Psoas muscle (tissue), 8 donors: Measurements from ENCODE around the gene DCC. TPM values are rescaled to one million over a fixed set of nuclear protein-coding genes. Genes with fewer than 3 reads are reported as not detected.

Experiments used
- ATAC-seq, 4 donors: fragments of 200-7000 bp; cut with Tn5 transposase; one replicate each; pipeline ENCODE4 v1.9.1; 2020; ENCODE audit warnings: moderate library complexity in 3 of 4, mild to moderate bottlenecking in 2 of 4
- DNase-seq, 2 donors: peaks; one replicate each; pipeline ENCODE4 v3.0.0-alpha.2; 2020
- H3K27ac ChIP-seq: fragments of 200-600 bp; one replicate; pipeline ENCODE4 v1.8.0; 2022
- H3K27me3 ChIP-seq, 3 donors: fragments of 200-600 bp in 1 of 3; one replicate each; pipeline versions ENCODE4 v1.6.1 to v1.8.0; 2013 to 2022; ENCODE audit warnings: low read length in 2 of 3, mild to moderate bottlenecking in 2 of 3, moderate library complexity in 1 of 3; ENCODE audit not compliant: insufficient read depth in 3 of 3
- H3K36me3 ChIP-seq, 2 donors: fragments of 200-600 bp in 1 of 2; one replicate each; pipeline versions ENCODE4 v1.6.1 to v1.8.0; 2013 to 2022; ENCODE audit warnings: low read depth in 1 of 2, mild to moderate bottlenecking in 1 of 2, moderate library complexity in 1 of 2; ENCODE audit not compliant: insufficient read depth in 1 of 2
- H3K4me1 ChIP-seq: fragments of 200-600 bp; one replicate; pipeline ENCODE4 v1.8.0; 2022
- H3K4me3 ChIP-seq: fragments of 200-600 bp; one replicate; pipeline ENCODE4 v1.8.0; 2022; ENCODE audit warnings: mild to moderate bottlenecking
- H3K9me3 ChIP-seq: fragments of 200-600 bp; one replicate; pipeline ENCODE4 v1.8.0; 2022
- CTCF ChIP-seq: fragments of 200-600 bp; IDR thresholded peaks from one replicate; pipeline ENCODE4 v1.8.0; 2022; ENCODE audit warnings: antibody characterized with exemption
- WGBS, 3 donors: extraction: QIAGEN DNeasy Blood & Tissue Kit; methylation state at CpG; one replicate each; pipeline versions ENCODE4 v1.1.6 to v1.1.7; 2013; 5-methylcytosine and 5-hydroxymethylcytosine counted together
- intact Hi-C, 2 donors: fragments of 100-400 bp; cut with DNase I; formaldehyde crosslinking; loops; one replicate each; pipeline versions ENCODE4 v1.11.0 to v1.14.2; 2022
- polyA plus RNA-seq, 3 donors: library from polyadenylated mRNA; stranded (reverse); fragments of 200-250 nt; gene quantifications; one replicate each; pipeline ENCODE4 v1.2.3, GENCODE V29; 2013
- total RNA-seq, 4 donors: library from RNA; stranded (reverse); fragmentation: NEBNext Ultra II Directional in 2 of 4; extraction: Animal tissue kit (Norgen Biotek cat#: 25700) in 2 of 4; gene quantifications; one replicate each; pipeline versions ENCODE4 v1.2.1 to v1.2.4, GENCODE V29; 2021 to 2023
- donor health status: healthy with polysubstance abuse.
- donor health status: DM: no; HTN: no; CAD: no; lungs with moderate emphysema.
- donor health status: Bipolar disorder and iron deficiency.
- donor health status: healthy.
- donor health status: DM: yes; HTN: yes; CAD: no.
- donor health status: DM: no; HTN: no; CAD: no.
- donor health status: DM: no; HTN: no; CAD: no.
- donor health status: DM: yes; HTN: yes; CAD: no.

DCC gene
- total and polyA plus RNA-seq, 7 donors: 0.01 to 0.02 TPM; not detected in 5

GRCh38 chr18:52624702-52625101 lies 284.7 kb downstream of the DCC start:
- Histone ChIP-seq H3K27me3 (no peaks in the 10 kb centered on the region), H3K9me3 (no peaks in the 10 kb centered on the region), H3K4me3 (no peak overlapping the region), H3K4me1 (no peaks in the 10 kb centered on the region), H3K27ac (no peak overlapping the region), H3K36me3 (no peaks in the 10 kb centered on the region)
- intact Hi-C loops: no loop called here
- 89 to 91% (median 91%) methylated on average over 5 of the region's 5 CpGs for WGBS, 3 donors
- ATAC-seq (no peak), DNase-seq (no peak)
- no peak for TF ChIP-seq CTCF

GRCh38 chr18:52636536-52636935 lies 296.5 kb downstream of the DCC start:
- no peak for TF ChIP-seq CTCF
- Histone ChIP-seq H3K27me3 (peaks cover 0 to 2% (median 0%) of the 10 kb centered on the region in 3 donors), H3K9me3 (no peaks in the 10 kb centered on the region), H3K27ac (no peak overlapping the region), H3K4me1 (no peaks in the 10 kb centered on the region), H3K36me3 (no peaks in the 10 kb centered on the region), H3K4me3 (no peak overlapping the region)
- WGBS, 3 donors: 86 to 94% (median 92%) methylated on average over 5 of the region's 5 CpGs
- ATAC-seq (no peak), DNase-seq (no peak)
- intact Hi-C loops: no loop called here

DNA sequence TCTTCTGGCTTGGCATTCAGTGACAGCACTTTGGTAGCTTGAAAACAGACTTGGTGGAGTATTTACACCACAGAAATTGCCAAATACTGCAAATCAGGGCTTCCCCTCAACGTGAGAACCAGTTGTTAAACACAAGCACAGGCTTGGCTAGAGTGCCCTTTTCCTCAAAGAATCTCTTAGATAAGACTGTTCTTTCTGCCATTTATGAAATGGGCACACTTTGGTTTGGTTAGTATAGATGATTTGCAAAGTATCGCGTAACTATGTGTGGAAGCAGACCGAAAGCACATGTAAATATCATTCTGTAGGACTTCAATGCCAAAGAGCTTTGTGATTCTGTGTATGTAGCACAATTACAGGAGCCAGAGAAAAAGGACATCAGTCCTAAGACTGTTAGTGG lies 308.2 kb downstream of the DCC start:
- Histone ChIP-seq H3K27ac (no peak overlapping the region), H3K9me3 (no peaks in the 10 kb centered on the region), H3K36me3 (no peaks in the 10 kb centered on the region), H3K4me3 (no peak overlapping the region), H3K4me1 (no peaks in the 10 kb centered on the region), H3K27me3 (no peaks in the 10 kb centered on the region)
- TF ChIP-seq CTCF: no peak
- intact Hi-C loops: no loop called here
- DNase-seq: no peak
- ATAC-seq: no peak
- WGBS, 3 donors: 78 to 86% (median 85%) methylated on average over 4 of the region's 4 CpGs

GRCh38 chr18:52652391-52652790 lies 312.4 kb downstream of the DCC start:
- no peak overlapping the region for H3K27ac ChIP-seq
- no peaks in the 10 kb centered on the region for H3K9me3 ChIP-seq
- intact Hi-C loops: no loop called here
- TF ChIP-seq CTCF: no peak
- ATAC-seq: no peak
- no peak for DNase-seq
- no peaks in the 10 kb centered on the region for H3K36me3 ChIP-seq
- H3K4me3 ChIP-seq: no peak overlapping the region
- H3K27me3 ChIP-seq: no peaks in the 10 kb centered on the region
- H3K4me1 ChIP-seq: no peaks in the 10 kb centered on the region
- WGBS, 3 donors: 19 to 22% (median 20%) methylated on average over 4 of the region's 4 CpGs

GRCh38 chr18:52657043-52657805 lies 317.2 kb downstream of the DCC start:
- no peak overlapping the region for H3K4me3 ChIP-seq
- no peak overlapping the region for H3K27ac ChIP-seq
- DNase-seq (no peak), ATAC-seq (no peak)
- no peak for TF ChIP-seq CTCF
- 58 to 68% (median 59%) methylated on average over 8 of the region's 8 CpGs for WGBS, 3 donors
- H3K4me1 ChIP-seq: no peaks in the 10 kb centered on the region
- H3K9me3 ChIP-seq: no peaks in the 10 kb centered on the region
- H3K36me3 ChIP-seq: no peaks in the 10 kb centered on the region
- intact Hi-C loops: no loop called here
- no peaks in the 10 kb centered on the region for H3K27me3 ChIP-seq
